Neural crest cell (in vitro differentiated cells): ENCODE data around the gene PDGFC. TPM values are rescaled to one million over a fixed set of nuclear protein-coding genes. Genes with fewer than 3 reads are reported as not detected.

ENCODE experiments used
- DNase-seq: peaks from one replicate; pipeline ENCODE4 v3.0.0; 2021; ENCODE audit warnings: low read depth, mixed read lengths, low spot score
- H3K27ac Mint-ChIP-seq: one replicate; pipeline ENCODE4 v1.8.0; 2021; ENCODE audit warnings: mild to moderate bottlenecking, mixed read lengths; ENCODE audit not compliant: unreplicated experiment
- H3K27me3 Mint-ChIP-seq: 2 replicates; pipeline ENCODE4 v1.8.0; 2021; ENCODE audit warnings: low read depth, mild to moderate bottlenecking, mixed read lengths
- H3K36me3 Mint-ChIP-seq: 2 replicates; pipeline ENCODE4 v1.8.0; 2021; ENCODE audit warnings: low read depth, mild to moderate bottlenecking, mixed read lengths
- H3K4me1 Mint-ChIP-seq: 2 replicates; pipeline ENCODE4 v1.8.0; 2021; ENCODE audit warnings: mixed read lengths
- H3K4me3 Mint-ChIP-seq: one replicate; pipeline ENCODE4 v1.8.0; 2021; ENCODE audit warnings: mild to moderate bottlenecking, mixed read lengths
- H3K9me3 Mint-ChIP-seq: 2 replicates; pipeline ENCODE4 v1.8.0; 2021; ENCODE audit warnings: mixed read lengths
- total RNA-seq: library from RNA; stranded (reverse); gene quantifications from 2 replicates; pipeline ENCODE4 v1.2.1, GENCODE V29; 2021
- TF ChIP-seq, protein P1 (sequence below): fragments of 200-600 bp; sonication (generic); conservative IDR thresholded peaks from 2 replicates; pipeline ENCODE4 v1.5.0; 2021; ENCODE audit warnings: antibody characterized with exemption, mild to moderate bottlenecking

PDGFC gene
- total RNA-seq, 1 donor from 2014 or later, result 19.1 TPM

DNA sequence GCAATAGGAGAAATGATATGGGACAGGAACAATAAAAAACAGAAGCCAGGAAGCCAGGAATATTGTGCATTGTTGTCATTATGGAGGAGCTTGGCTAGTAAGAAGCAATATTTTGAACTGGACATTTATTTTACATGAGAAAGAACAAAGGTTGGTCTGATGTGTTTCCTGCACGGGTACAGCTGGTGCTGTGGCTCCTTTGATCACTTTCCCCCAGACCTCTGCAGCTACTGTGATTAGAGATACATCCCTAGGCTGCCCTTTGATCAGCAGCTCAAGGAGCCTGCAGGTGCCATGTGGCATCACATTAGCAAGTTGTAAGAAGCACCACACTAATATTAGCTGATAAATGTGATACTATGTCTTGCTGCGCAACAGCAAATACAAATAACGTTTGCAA lies 2.5 kb downstream of the PDGFC start:
- H3K4me3 Mint-ChIP-seq, result peak overlapping the region; percentile 92
- H3K9me3 Mint-ChIP-seq, result no peaks in the 10 kb centered on the region
- TF ChIP-seq, protein P1, sequence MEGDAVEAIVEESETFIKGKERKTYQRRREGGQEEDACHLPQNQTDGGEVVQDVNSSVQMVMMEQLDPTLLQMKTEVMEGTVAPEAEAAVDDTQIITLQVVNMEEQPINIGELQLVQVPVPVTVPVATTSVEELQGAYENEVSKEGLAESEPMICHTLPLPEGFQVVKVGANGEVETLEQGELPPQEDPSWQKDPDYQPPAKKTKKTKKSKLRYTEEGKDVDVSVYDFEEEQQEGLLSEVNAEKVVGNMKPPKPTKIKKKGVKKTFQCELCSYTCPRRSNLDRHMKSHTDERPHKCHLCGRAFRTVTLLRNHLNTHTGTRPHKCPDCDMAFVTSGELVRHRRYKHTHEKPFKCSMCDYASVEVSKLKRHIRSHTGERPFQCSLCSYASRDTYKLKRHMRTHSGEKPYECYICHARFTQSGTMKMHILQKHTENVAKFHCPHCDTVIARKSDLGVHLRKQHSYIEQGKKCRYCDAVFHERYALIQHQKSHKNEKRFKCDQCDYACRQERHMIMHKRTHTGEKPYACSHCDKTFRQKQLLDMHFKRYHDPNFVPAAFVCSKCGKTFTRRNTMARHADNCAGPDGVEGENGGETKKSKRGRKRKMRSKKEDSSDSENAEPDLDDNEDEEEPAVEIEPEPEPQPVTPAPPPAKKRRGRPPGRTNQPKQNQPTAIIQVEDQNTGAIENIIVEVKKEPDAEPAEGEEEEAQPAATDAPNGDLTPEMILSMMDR, result no peak
- H3K4me1 Mint-ChIP-seq, result peaks cover 56% of the 10 kb centered on the region
- no peak for DNase-seq
- no peaks in the 10 kb centered on the region for H3K36me3 Mint-ChIP-seq
- H3K27me3 Mint-ChIP-seq, result no peaks in the 10 kb centered on the region
- H3K27ac Mint-ChIP-seq, result peak overlapping the region; percentile 46

DNA sequence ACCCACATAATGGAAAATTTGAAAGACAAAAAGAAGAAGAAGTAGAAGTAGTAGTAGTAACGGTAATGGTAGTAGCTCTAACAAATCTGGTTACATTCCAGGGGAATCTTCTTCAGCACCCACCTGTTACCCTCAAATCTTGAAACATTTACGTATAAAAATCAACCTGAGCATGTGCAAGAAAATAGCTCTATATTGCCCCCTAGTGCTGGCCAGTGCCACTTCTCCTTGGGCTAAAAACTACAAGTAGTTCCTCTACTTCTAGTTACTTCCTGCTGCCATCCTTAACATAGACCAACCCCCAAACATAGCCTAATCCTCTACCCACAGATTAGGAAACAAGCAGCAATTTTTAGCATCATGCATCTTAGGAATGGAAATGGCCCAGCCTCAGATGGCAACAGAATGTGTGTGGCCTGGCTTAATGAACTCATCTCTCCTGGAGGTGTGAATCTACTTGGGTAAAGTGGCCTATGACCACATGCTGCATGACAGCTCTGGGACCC lies 3.1 kb downstream of the PDGFC start:
- Mint-ChIP-seq H3K9me3 (no peaks in the 10 kb centered on the region), H3K27me3 (no peaks in the 10 kb centered on the region), H3K36me3 (no peaks in the 10 kb centered on the region), H3K27ac (no peak overlapping the region), H3K4me1 (peaks cover 51% of the 10 kb centered on the region), H3K4me3 (peak overlapping the region; percentile 92)
- peak; percentile 51 for DNase-seq
- TF ChIP-seq, protein P1, result peak; percentile 91

DNA sequence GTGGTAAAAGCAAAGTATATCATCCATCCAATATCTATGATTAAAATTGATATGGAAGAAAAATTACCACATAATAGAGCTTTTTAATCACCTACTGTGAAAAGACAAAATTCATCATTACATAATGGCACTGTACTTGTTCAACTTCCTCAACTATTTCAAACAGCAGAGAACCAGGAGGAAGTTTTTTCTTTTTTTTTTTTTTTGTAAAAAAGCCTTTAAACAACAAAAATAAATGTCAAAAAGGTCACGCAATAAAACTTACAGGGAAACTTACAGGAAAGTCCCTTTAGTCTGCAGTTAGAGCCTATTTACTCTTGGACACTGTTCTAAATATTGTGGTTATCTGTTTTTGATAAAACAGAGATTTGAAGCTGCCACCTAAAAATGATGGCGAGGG lies 4.8 kb downstream of the PDGFC start:
- DNase-seq, result no peak
- TF ChIP-seq, protein P1, result no peak
- H3K4me3 Mint-ChIP-seq, result peak overlapping the region; percentile 27
- no peaks in the 10 kb centered on the region for H3K27me3 Mint-ChIP-seq
- no peaks in the 10 kb centered on the region for H3K9me3 Mint-ChIP-seq
- H3K27ac Mint-ChIP-seq, result no peak overlapping the region
- H3K4me1 Mint-ChIP-seq, result peaks cover 49% of the 10 kb centered on the region
- no peaks in the 10 kb centered on the region for H3K36me3 Mint-ChIP-seq

DNA sequence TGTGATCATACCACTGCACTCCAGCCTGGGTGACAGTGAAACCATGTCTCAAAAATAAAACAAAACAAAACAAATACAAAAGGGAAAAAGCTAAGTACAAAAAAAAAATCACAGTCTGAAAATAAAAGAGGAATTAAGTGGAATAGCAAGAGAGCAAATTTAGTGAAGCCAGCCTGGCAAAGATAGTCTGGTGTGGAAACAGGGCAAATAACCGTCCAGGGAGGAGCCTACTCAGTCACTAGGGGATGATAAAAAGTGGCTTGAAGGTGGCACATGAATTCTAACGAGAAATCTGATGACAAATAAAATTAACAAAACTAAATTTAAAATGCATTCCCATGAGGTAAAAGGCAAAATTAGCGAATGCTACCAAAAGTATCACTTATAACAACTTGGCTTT lies 8.2 kb downstream of the PDGFC start:
- no peaks in the 10 kb centered on the region for H3K9me3 Mint-ChIP-seq
- no peak overlapping the region for H3K27ac Mint-ChIP-seq
- DNase-seq, result no peak
- H3K4me3 Mint-ChIP-seq, result no peak overlapping the region
- H3K4me1 Mint-ChIP-seq, result peaks cover 47% of the 10 kb centered on the region
- no peaks in the 10 kb centered on the region for H3K27me3 Mint-ChIP-seq
- no peaks in the 10 kb centered on the region for H3K36me3 Mint-ChIP-seq
- TF ChIP-seq, protein P1, result no peak

DNA sequence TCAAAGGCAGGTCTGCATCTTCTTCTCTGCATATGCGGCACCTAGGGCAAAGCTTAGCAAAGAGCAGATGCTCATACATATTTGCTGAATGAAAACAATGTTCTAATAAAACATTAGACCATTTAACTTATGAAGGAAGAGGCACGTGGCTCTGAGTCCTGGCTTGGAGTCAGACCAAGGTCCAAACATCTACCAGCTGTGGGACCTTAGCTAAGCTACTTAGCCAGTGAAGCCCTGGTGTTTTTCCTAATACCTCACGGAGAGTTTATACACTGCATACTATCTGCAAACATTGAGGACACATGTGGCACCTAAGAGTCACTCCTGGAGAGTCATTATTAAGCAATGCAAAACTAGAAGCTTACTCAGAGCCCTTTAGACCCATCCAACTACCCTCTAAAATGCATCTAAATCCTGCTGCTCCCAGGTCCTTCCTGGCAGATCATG lies 9.0 kb downstream of the PDGFC start:
- DNase-seq, result no peak
- Mint-ChIP-seq H3K9me3 (no peaks in the 10 kb centered on the region), H3K27me3 (no peaks in the 10 kb centered on the region), H3K36me3 (no peaks in the 10 kb centered on the region), H3K27ac (peak overlapping the region; percentile 4), H3K4me3 (no peak overlapping the region), H3K4me1 (peaks cover 48% of the 10 kb centered on the region)
- TF ChIP-seq, protein P1, result no peak

DNA sequence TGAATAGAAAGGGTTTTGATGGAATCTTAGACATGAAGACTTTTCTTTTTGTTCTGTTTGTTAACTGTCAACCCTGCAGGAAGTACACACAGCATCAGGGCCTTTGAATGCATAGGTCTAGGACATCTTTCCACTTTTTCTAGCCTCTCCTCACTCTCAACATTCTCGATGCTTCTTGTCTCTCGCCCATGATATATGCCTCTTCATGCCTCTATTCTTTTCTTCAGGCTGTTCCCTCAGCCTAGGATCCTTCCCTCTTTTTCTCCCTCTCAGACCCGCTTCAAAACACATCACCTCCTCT lies 9.6 kb downstream of the PDGFC start:
- H3K27me3 Mint-ChIP-seq, result no peaks in the 10 kb centered on the region

More for the DNA sequence above, 9.6 kb downstream of the PDGFC start:
- Mint-ChIP-seq H3K9me3 (no peaks in the 10 kb centered on the region), H3K4me3 (no peak overlapping the region), H3K4me1 (peaks cover 47% of the 10 kb centered on the region), H3K27ac (peak overlapping the region; percentile 4), H3K36me3 (peaks cover 5% of the 10 kb centered on the region)
- no peak for DNase-seq
- TF ChIP-seq, protein P1, result no peak
